ENCODE measurements around the gene HSPA4. TPM values are rescaled to one million over a fixed set of nuclear protein-coding genes. Genes with fewer than 3 reads are reported as not detected.

Gene HSPA4
- total and polyA plus RNA-seq, 2 donors (not counting 3 experiments of a cell fraction or from before 2014, with no cell fraction given): 11.2 to 161 TPM

GRCh38 chr5:133130387-133131118, 78.7 kb downstream of the HSPA4 start:
- Histone ChIP-seq H3K36me3 (ENCODE audit: control insufficient read depth in 2 of 2, extremely low read depth in 1 of 2, insufficient read depth in 2 of 2, low read length in 2 of 2) (no peaks in the 10 kb centered on the region), H3K27me3 (ENCODE audit: control insufficient read depth in 2 of 2, insufficient read depth in 2 of 2, low read length in 2 of 2) (peaks cover 0 to 4% of the 10 kb centered on the region in 2 experiments), H3K4me1 (ENCODE audit: control insufficient read depth, extremely low read depth, insufficient read depth, low read length) (peaks cover 5% of the 10 kb centered on the region), H3K9ac (replicated peaks; ENCODE audit: extremely low read depth, insufficient read depth, low read length) (no peak overlapping the region), H3K9me1 (replicated peaks; ENCODE audit: control insufficient read depth, extremely low read depth, insufficient read depth, low read length) (no peaks in the 10 kb centered on the region), H3K4me3 (replicated peaks in 1 of 3; ENCODE audit: insufficient read depth in 1 of 3, low read depth in 1 of 3, low read length in 3 of 3) (no peak overlapping the region), H2AFZ (ENCODE audit: low read depth, low read length) (no peak overlapping the region), H3K9me3 (replicated peaks; ENCODE audit: control insufficient read depth, insufficient read depth, low read length) (no peaks in the 10 kb centered on the region), H3K27ac (ENCODE audit: insufficient read depth, low read depth, low read length) (no peak overlapping the region), H3K4me2 (ENCODE audit: insufficient read depth, low read length) (no peak overlapping the region), H4K20me1 (replicated peaks; ENCODE audit: control insufficient read depth, extremely low read depth, insufficient read depth, low read length) (no peaks in the 10 kb centered on the region), H3K79me2 (ENCODE audit: control insufficient read depth, insufficient read depth, low read length) (no peaks in the 10 kb centered on the region)
- FAIRE-seq: peak; percentile 68
- ChIA-PET CTCF (interaction anchor here (1.1 to 5.2 kb wide), 3 partner anchors 17 to 143 kb away, joined by 4 to 28 read pairs (median 4); no protein-coding TSS in a partner anchor), POLR2A (no interaction called here)
- peak; percentile 14 for DNase-seq (ENCODE audit: low read depth, low spot score)
- BruUV-seq (replicated peaks): no TSS peak
- dilution Hi-C loops (cut with MboI; ENCODE audit: extremely low pct_ligation_motif_present, low sequenced_read_pairs) (no loop called here), intact Hi-C loops (cut with micrococcal nuclease) (no loop called here)
- TF ChIP-seq JUN (IDR thresholded peaks at IDR 0.05; ENCODE audit: borderline replicate concordance, insufficient read depth, insufficient read length, low read depth) (peak; percentile 52), MAX (IDR thresholded peaks at IDR 0.05; ENCODE audit: insufficient read depth, insufficient read length) (no peak), POLR2AphosphoS5 (IDR thresholded peaks at IDR 0.05; ENCODE audit: insufficient read depth, low read depth, low read length) (no peak), FOS (IDR thresholded peaks at IDR 0.05; ENCODE audit: borderline replicate concordance, insufficient read depth, low read length) (no peak)

DNA sequence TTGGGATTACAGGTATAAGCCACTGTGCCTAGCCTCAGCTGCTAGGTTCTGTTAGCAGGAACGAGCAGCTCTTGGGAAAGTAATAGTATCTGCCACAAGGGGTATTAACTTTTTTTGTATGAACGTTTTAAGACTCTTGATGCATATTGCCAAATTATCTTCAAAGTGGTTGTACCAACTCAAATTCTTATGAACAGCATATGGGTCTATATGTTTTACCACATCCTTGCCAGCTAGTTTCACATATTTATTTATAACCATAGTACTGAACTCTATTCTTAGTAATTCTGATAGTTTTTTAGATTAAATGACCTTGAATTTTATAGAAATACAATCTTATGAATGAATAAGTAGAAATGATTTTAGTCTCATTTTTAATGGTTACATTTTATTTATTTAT, 80.9 kb downstream of the HSPA4 start:
- CTCF ChIA-PET: no interaction called here

More for the DNA sequence above, 80.9 kb downstream of the HSPA4 start:
- DNase-seq (ENCODE audit: low read depth, low spot score) (no peak), FAIRE-seq (no peak)
- Histone ChIP-seq H3K27me3 (ENCODE audit: control insufficient read depth in 2 of 2, insufficient read depth in 2 of 2, low read length in 2 of 2) (peaks cover 0 to 4% of the 10 kb centered on the region in 2 experiments), H3K9ac (replicated peaks; ENCODE audit: extremely low read depth, insufficient read depth, low read length) (no peak overlapping the region), H2AFZ (ENCODE audit: low read depth, low read length) (no peak overlapping the region), H3K4me3 (replicated peaks in 1 of 3; ENCODE audit: insufficient read depth in 1 of 3, low read depth in 1 of 3, low read length in 3 of 3) (no peak overlapping the region), H3K4me2 (ENCODE audit: insufficient read depth, low read length) (no peak overlapping the region), H3K9me3 (replicated peaks; ENCODE audit: control insufficient read depth, insufficient read depth, low read length) (no peaks in the 10 kb centered on the region), H3K36me3 (ENCODE audit: control insufficient read depth in 2 of 2, extremely low read depth in 1 of 2, insufficient read depth in 2 of 2, low read length in 2 of 2) (no peaks in the 10 kb centered on the region), H3K4me1 (ENCODE audit: control insufficient read depth, extremely low read depth, insufficient read depth, low read length) (peaks cover 5% of the 10 kb centered on the region), H3K79me2 (ENCODE audit: control insufficient read depth, insufficient read depth, low read length) (no peaks in the 10 kb centered on the region), H3K9me1 (replicated peaks; ENCODE audit: control insufficient read depth, extremely low read depth, insufficient read depth, low read length) (no peaks in the 10 kb centered on the region), H3K27ac (ENCODE audit: insufficient read depth, low read depth, low read length) (no peak overlapping the region), H4K20me1 (replicated peaks; ENCODE audit: control insufficient read depth, extremely low read depth, insufficient read depth, low read length) (no peaks in the 10 kb centered on the region)
- BruUV-seq (replicated peaks): no TSS peak
- dilution Hi-C loops (cut with MboI; ENCODE audit: extremely low pct_ligation_motif_present, low sequenced_read_pairs) (no loop called here), intact Hi-C loops (cut with micrococcal nuclease) (no loop called here)
- no peak for TF ChIP-seq JUN (IDR thresholded peaks at IDR 0.05; ENCODE audit: borderline replicate concordance, insufficient read depth, insufficient read length, low read depth)
- no peak for TF ChIP-seq MAX (IDR thresholded peaks at IDR 0.05; ENCODE audit: insufficient read depth, insufficient read length)
- no peak for TF ChIP-seq POLR2AphosphoS5 (IDR thresholded peaks at IDR 0.05; ENCODE audit: insufficient read depth, low read depth, low read length)
- TF ChIP-seq POLR2A (IDR thresholded peaks at IDR 0.05; ENCODE audit: low read depth, low read length): no peak
- TF ChIP-seq FOS (IDR thresholded peaks at IDR 0.05; ENCODE audit: borderline replicate concordance, insufficient read depth, low read length): no peak
- no peak for TF ChIP-seq GATA2 (IDR thresholded peaks at IDR 0.05; ENCODE audit: insufficient read depth, insufficient read length, low read depth, low read length)
- TF ChIP-seq, protein P1, sequence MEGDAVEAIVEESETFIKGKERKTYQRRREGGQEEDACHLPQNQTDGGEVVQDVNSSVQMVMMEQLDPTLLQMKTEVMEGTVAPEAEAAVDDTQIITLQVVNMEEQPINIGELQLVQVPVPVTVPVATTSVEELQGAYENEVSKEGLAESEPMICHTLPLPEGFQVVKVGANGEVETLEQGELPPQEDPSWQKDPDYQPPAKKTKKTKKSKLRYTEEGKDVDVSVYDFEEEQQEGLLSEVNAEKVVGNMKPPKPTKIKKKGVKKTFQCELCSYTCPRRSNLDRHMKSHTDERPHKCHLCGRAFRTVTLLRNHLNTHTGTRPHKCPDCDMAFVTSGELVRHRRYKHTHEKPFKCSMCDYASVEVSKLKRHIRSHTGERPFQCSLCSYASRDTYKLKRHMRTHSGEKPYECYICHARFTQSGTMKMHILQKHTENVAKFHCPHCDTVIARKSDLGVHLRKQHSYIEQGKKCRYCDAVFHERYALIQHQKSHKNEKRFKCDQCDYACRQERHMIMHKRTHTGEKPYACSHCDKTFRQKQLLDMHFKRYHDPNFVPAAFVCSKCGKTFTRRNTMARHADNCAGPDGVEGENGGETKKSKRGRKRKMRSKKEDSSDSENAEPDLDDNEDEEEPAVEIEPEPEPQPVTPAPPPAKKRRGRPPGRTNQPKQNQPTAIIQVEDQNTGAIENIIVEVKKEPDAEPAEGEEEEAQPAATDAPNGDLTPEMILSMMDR (IDR thresholded peaks at IDR 0.05; ENCODE audit: extremely low read depth in 1 of 2, insufficient read depth in 1 of 2, low read depth in 1 of 2, low read length in 2 of 2): no peak
- TF ChIP-seq EZH2 (IDR thresholded peaks at IDR 0.05; ENCODE audit: borderline replicate concordance, low read depth, low read length, severe bottlenecking): no peak
- TF ChIP-seq MYC (IDR thresholded peaks at IDR 0.05; ENCODE audit: low read depth, low read length): no peak
- POLR2A ChIA-PET: no interaction called here
